Hematopoietic multipotent progenitor cell treated with erythropoietin and hydrocortisone succinate and interleukin-3 and kit ligand, for 15 days (in vitro differentiated cells): ENCODE measurements around the gene HNRNPM.
A peak's percentile ranks its signal among the peaks of the same experiment; 100 is the strongest.

Experiments
- DNase-seq: peaks from one replicate; pipeline ENCODE4 v3.0.0-alpha.2; 2015; ENCODE audit warnings: low spot score

Gene HNRNPM

GRCh38 chr19:8487137-8487851, 42.5 kb downstream of the HNRNPM start:
- DNase-seq, result no peak

- DNase-seq, result no peak
These were observed 43.6 kb downstream of the HNRNPM start for GRCh38 chr19:8488365-8488764.

- no peak for DNase-seq
These were observed 45.0 kb downstream of the HNRNPM start for GRCh38 chr19:8489561-8490394.

- no peak for DNase-seq
These were observed 45.6 kb downstream of the HNRNPM start for GRCh38 chr19:8490395-8490760.

GRCh38 chr19:8490873-8491272, 46.1 kb downstream of the HNRNPM start:
- no peak for DNase-seq

DNA sequence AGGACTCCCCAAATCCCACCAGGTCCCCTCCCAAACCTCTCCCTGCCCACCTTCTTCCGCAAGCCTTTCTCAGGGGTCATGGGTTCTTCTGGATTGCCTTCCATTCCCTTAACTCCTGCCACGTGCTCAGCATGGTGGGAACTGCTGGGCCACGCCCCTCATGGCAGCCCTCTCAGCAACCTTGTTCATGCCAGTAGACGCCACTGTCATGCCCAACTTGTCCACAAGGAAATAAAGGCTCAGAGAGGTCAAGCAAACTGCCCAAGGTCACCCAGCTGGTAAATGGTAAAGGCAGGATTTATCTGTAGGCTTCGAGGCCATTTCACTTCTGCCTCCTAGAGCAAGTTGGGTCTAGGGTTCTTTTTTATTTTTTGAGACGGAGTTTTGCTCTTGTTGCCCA, 46.8 kb downstream of the HNRNPM start:
- no peak for DNase-seq

GRCh38 chr19:8494158-8494557, 49.4 kb downstream of the HNRNPM start:
- DNase-seq, result no peak

DNA sequence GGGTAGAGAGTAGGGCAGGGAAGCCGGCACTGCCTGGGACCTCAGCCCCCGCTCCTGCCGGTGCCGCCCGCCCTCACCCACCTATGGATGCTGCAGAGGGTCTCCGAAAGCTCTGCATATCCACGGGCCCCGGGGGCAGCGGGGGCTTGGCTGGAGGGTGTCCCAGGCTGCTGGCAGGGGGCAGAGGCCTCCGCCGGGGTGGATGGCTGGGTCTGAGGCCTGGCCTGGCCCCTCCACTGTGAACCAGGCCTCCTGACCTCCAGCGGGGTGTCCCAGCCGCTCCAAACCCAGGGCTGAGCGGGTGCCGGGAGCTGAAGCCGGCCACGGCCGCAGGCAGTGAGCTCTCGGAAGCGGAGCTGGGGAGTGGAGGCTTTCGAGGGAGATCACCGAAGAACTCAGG, 53.5 kb downstream of the HNRNPM start:
- DNase-seq, result no peak

DNA sequence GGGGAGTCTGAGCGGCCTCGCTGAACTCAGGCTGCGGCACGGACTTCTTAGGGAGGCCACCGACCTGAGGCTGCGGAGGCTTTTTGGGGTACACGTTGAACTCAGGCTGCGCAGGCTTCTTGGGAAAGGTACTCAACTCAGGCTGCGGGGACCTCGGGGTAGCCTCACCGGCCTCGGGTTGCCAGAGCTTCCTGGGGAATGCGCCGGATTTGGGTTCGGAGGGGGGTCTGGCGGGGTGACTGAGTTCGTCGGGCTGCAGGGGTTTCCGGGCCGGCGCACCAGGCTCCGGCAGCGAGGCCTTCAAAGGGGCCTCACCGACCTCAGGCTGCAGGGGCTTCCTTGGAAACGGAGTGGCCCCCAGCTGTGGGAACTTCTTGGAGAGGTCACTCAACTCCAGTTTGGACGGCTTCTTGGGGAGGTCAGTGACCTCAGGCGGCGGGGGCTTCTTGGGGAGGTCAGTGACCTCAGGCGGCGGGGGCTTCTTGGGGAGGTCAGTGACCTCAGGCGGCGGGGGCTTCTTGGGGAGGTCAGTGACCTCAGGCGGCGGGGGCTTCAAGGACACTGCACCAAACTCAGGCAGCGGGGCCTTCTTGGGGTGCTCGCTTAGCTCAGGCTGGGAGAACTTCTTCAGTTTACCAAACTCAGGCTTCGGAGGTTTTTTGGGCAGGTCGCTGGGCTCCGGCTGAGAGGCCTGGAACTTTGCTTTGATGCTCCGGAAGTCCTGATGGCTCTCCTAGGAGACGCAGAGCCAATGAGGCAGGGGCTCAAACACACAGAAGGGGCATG, 54.5 kb downstream of the HNRNPM start:
- DNase-seq, result no peak

GRCh38 chr19:8500158-8500557, 55.4 kb downstream of the HNRNPM start:
- no peak for DNase-seq

- DNase-seq, result no peak
These were observed 56.7 kb downstream of the HNRNPM start for GRCh38 chr19:8501516-8501915.

DNA sequence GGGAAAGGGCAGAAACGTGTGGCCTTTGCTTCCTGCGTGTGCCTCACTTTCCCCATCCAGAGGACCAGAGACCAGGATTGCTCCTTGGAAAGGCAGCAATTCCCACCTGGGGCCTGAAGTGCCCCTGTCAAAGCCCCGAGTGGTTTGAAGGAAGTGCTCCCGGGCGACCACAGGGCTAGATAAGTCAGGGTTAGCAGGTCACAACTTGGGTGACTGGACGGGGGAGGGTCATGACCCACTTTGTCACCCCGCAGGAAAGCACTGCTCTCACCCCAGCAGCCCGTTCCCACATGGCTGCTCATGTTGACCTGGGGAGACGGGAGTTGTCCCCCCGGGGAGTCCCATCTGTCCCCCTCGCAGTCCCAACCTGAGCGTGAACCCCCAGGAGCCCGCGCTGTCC, 57.2 kb downstream of the HNRNPM start:
- DNase-seq, result no peak

- DNase-seq, result no peak
These were observed 58.7 kb downstream of the HNRNPM start for GRCh38 chr19:8503510-8503909.

GRCh38 chr19:8504171-8504570, 59.4 kb downstream of the HNRNPM start:
- DNase-seq, result no peak

DNA sequence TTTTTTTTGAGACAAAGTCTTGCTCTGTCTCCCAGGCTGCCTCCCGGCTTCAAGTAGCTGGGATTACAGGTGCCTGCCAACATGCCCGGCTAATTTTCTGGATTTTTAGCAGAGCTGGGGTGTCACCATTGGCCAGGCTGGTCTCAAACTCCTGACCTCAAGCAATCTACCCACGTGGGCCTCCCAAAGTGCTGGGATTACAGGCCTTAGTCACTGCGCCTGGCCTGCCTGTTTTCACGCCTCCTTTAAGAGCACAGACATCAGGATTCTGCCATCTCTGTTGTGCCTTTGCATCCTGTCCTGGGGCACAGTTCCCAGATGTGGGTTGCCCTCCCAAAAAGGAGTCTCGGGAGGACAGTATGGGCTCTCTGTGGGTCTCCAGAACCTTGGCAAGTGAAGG, 60.1 kb downstream of the HNRNPM start:
- DNase-seq, result no peak

DNA sequence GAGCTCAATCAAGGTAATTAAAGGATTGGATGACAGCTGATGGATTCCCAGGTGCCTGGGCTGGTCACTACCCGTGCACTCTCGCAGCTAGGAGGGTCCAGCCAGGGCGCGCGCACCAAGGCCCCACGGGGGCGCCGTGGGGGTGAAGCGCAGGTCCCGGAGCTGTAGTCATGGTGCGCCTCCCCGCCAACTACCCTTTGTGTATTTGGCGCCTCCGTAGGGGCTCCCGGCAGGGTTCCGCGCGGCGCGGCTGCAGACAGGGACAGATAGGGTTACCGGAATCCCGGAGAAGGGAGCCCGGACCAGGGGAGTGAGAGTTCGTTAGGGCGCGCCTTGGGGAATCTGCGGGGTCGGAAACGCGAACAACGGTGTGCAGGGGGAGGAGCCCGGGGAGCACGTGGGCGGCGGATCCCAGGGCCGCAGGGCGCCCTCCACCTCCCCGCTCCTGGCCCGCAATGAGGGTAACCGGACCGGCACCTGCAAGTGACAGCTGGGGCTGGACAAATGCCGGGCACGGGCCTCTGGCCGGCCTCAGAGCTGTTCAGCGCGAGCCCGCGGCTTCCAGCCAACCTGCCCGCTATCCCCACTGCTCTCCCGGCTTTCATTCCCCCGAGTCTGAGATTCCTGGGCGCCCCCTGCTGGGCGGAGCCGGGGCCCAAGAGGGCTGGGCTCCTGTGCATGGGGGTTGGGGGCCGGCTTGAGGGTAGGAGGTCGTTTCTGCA, 61.1 kb downstream of the HNRNPM start:
- peak; percentile 66 for DNase-seq

DNA sequence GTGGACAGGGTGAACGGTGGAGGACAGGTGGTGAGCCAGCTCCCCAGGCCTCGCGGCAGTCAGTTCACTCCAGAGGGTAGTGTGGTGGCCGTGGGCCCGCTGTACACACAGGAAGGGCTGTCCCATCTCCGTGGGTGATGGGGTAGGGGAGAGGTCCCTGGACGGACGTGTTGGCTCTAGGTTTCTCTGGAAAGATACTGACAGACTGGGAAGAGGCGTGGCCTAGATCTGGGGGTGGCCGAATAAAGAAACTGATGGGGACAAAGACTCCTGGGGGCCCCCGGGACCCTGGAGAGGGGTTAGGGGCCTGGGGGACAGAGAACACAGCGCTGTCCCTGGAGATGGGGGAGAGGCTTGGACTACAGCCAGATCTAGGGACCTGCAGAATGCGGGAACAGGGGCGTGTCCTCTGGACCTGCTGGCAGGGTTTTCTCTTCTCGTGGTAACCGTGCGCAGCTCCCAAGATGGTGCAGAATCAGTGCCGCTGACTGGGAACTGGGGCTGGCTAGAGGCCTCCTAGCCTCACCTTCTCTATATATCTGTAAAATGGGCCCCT, 61.7 kb downstream of the HNRNPM start:
- no peak for DNase-seq

DNA sequence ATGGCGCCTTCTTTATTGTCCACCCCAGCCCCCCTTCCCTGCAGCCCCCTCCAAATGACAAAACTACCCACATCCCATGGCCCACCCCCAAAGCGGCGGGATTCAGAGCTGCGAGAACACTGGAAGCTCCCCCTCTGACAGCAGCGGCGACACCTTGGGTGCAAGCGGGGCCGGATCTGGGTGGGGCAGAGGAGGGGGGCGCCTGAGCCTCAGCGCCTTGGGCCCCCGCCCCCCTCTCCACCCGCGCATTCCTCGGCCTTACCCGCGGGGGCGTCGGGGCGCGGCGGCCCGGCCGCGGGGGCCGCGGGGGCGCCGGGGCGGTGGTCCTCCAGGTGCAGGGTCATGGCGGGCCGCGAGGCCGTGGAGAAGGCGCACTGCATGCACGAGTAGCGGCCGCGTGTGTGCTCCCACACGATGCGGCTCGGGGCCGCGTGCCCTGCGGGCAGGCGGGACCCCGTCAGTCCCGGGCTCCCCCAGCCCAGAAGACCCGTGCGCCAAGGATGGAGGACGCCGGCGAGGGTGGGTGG, 65.9 kb downstream of the HNRNPM start:
- no peak for DNase-seq

GRCh38 chr19:8511573-8512101, 66.9 kb downstream of the HNRNPM start:
- no peak for DNase-seq

DNA sequence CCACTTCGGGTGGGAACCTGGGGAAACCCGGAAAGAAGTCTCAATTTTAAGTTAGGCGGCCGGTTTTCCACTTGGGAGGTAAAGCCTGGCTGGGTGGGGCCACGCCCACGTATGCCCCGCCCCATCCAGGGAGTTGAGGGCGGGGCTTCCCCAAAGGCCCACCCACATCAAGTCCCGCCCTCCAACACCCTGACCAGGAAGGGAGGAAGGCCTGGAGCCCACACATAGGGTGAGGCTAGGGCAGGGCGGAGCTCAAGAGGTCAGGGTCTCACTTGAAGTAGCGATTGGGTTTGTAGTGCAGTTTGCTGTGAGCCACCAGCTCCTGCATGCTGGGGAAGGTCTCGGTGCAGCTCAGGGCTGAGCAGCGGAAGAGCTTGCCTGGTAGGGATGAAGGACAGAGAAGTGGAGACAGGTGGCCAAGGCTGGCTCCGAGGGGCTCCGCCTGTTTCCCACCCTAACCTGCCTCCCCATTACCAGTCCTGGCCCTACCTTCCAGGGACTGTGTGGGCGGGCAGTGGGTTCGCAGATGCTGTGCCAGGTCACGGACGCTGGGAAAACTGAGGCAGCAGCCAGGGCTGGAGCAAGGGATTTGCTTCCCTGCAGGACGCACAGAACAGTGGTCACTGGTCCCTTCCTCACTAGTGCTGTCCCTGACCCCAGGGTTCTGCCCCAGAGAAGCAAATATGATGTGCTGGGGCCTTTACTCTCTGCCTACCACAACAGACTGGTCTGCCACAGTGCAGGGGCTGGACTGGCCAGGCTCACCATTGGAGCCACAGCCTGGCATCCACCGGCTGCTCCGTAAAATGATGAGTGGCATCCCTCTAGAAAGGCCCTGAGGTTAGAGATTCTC, 67.6 kb downstream of the HNRNPM start:
- peak; percentile 53 for DNase-seq
